Measurements from ENCODE around the gene H3-3A.

DNA sequence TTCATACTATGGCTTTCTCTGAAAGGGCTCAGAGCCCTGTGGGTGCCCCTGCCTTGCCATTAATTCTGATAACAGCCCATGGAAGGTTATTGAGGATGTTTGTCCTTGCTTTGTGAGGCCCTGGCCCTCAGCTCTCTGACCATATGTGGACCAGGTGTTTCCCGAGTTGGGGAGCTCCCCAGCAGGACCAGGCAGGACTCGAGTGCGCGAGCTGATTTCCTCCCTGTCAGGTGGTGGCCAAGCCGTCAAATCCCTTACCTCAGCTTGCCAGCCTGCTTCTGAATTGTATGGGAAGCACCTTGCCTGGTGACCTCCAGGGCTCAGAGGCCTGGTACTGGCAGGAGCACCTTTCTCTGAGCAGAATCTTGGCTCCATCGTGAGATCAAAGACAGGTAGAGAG lies 45.4 kb upstream of the H3-3A start:
- TF ChIP-seq, protein P1, sequence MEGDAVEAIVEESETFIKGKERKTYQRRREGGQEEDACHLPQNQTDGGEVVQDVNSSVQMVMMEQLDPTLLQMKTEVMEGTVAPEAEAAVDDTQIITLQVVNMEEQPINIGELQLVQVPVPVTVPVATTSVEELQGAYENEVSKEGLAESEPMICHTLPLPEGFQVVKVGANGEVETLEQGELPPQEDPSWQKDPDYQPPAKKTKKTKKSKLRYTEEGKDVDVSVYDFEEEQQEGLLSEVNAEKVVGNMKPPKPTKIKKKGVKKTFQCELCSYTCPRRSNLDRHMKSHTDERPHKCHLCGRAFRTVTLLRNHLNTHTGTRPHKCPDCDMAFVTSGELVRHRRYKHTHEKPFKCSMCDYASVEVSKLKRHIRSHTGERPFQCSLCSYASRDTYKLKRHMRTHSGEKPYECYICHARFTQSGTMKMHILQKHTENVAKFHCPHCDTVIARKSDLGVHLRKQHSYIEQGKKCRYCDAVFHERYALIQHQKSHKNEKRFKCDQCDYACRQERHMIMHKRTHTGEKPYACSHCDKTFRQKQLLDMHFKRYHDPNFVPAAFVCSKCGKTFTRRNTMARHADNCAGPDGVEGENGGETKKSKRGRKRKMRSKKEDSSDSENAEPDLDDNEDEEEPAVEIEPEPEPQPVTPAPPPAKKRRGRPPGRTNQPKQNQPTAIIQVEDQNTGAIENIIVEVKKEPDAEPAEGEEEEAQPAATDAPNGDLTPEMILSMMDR (IDR thresholded peaks at IDR 0.05) = no peak
- no peak for TF ChIP-seq POLR2A (IDR thresholded peaks at IDR 0.05)
